ENCODE results near the gene PRPF6. TPM values are rescaled to one million over a fixed set of nuclear protein-coding genes. Genes with fewer than 3 reads are reported as not detected.
A peak's percentile ranks its signal among the peaks of the same experiment; 100 is the strongest.

PRPF6 gene
- polyA plus RNA-seq, 1 donor from 2014 or later, result 91.9 TPM

GRCh38 chr20:64038565-64039292 lies 57.8 kb downstream of the PRPF6 start:
- no peaks in the 10 kb centered on the region for H3K9me3 ChIP-seq (ENCODE audit: low read length)
- H2AFZ ChIP-seq (ENCODE audit: low read depth, low read length), result no peak overlapping the region
- no peaks in the 10 kb centered on the region for H4K20me1 ChIP-seq (ENCODE audit: insufficient read depth)
- no peak overlapping the region for H3K4me2 ChIP-seq (ENCODE audit: low read length)
- no peaks in the 10 kb centered on the region for H3K9me2 ChIP-seq (ENCODE audit: insufficient read depth, low read length)
- peak overlapping the region; percentile 50 for H3K9ac ChIP-seq (ENCODE audit: low read length)
- no peaks in the 10 kb centered on the region for H3K79me2 ChIP-seq (replicated peaks; ENCODE audit: insufficient read depth, low read length)
- H3K36me3 ChIP-seq (ENCODE audit: insufficient read depth, low read length), result no peaks in the 10 kb centered on the region
- H3K4me3 ChIP-seq (ENCODE audit: low read length), result peak overlapping the region; percentile 67
- H3F3A ChIP-seq (ENCODE audit: insufficient read depth, low read length, poor library complexity, severe bottlenecking), result no peaks in the 10 kb centered on the region
- peak; percentile 78 for TF ChIP-seq RAD21 (conservative IDR thresholded peaks at IDR 0.05)
- TF ChIP-seq, protein P1, sequence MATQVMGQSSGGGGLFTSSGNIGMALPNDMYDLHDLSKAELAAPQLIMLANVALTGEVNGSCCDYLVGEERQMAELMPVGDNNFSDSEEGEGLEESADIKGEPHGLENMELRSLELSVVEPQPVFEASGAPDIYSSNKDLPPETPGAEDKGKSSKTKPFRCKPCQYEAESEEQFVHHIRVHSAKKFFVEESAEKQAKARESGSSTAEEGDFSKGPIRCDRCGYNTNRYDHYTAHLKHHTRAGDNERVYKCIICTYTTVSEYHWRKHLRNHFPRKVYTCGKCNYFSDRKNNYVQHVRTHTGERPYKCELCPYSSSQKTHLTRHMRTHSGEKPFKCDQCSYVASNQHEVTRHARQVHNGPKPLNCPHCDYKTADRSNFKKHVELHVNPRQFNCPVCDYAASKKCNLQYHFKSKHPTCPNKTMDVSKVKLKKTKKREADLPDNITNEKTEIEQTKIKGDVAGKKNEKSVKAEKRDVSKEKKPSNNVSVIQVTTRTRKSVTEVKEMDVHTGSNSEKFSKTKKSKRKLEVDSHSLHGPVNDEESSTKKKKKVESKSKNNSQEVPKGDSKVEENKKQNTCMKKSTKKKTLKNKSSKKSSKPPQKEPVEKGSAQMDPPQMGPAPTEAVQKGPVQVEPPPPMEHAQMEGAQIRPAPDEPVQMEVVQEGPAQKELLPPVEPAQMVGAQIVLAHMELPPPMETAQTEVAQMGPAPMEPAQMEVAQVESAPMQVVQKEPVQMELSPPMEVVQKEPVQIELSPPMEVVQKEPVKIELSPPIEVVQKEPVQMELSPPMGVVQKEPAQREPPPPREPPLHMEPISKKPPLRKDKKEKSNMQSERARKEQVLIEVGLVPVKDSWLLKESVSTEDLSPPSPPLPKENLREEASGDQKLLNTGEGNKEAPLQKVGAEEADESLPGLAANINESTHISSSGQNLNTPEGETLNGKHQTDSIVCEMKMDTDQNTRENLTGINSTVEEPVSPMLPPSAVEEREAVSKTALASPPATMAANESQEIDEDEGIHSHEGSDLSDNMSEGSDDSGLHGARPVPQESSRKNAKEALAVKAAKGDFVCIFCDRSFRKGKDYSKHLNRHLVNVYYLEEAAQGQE (IDR thresholded peaks at IDR 0.05; ENCODE audit: borderline replicate concordance), result no peak
- peak; percentile 71 for TF ChIP-seq CTCF (IDR thresholded peaks at IDR 0.05; ENCODE audit: poor library complexity, severe bottlenecking)
- TF ChIP-seq SMC3 (conservative IDR thresholded peaks at IDR 0.05; ENCODE audit: poor library complexity), result peak; percentile 84
- no peak overlapping the region for H3K27ac ChIP-seq (ENCODE audit: low read length)
- peaks cover 66% of the 10 kb centered on the region for H3K27me3 ChIP-seq (ENCODE audit: insufficient read depth, low read depth, low read length)

DNA sequence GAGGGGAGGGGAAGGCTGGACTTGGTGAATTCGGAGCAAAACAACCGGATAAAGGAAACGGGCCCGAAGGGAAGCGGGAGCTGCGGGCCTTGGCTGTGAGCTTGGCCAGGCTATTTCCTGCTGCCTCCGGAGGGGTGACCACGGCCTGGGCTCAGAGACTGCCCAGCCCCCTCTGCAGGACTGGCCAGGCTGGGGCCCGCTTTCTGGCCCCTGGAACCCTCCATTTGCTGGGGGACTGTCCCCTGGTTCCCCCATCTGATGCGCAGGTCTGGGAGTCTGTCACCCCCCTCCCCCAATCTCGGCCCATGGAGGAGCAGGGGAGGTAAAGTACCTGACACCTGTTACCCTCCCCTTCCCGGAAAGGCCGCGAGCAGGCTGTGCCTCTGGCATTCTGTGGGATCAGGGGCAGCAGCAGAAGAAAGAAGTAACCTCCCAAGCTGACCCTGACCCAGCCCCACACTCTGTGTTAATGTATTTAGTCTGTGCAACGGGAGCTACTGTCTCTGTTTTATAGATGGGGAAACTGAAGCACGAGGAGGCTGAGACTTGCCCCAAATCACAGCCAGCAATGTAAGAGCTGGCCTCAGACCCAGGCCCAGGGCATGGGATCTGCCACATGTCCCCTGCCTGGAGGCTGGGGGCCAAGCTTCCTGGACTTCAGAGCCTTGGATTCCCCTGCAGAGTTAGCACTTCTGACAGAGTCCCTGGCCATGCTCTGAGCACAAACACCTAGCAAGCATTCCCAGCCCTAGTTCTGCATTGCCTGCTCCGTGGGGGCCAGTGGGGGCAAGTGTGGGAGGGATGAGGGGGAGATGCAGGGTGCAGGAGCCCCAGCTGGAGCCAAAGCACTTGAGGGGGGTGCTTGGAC lies 58.6 kb downstream of the PRPF6 start:
- Histone ChIP-seq H3K79me2 (replicated peaks; ENCODE audit: insufficient read depth, low read length) (no peaks in the 10 kb centered on the region), H4K20me1 (ENCODE audit: insufficient read depth) (no peaks in the 10 kb centered on the region), H3K27me3 (ENCODE audit: insufficient read depth, low read depth, low read length) (peaks cover 74% of the 10 kb centered on the region), H3F3A (ENCODE audit: insufficient read depth, low read length, poor library complexity, severe bottlenecking) (no peaks in the 10 kb centered on the region), H2AFZ (ENCODE audit: low read depth, low read length) (no peak overlapping the region), H3K9me3 (ENCODE audit: low read length) (no peaks in the 10 kb centered on the region), H3K9ac (ENCODE audit: low read length) (peak overlapping the region; percentile 50), H3K9me2 (ENCODE audit: insufficient read depth, low read length) (no peaks in the 10 kb centered on the region), H3K4me3 (ENCODE audit: low read length) (peak overlapping the region; percentile 67), H3K4me2 (ENCODE audit: low read length) (no peak overlapping the region), H3K36me3 (ENCODE audit: insufficient read depth, low read length) (no peaks in the 10 kb centered on the region), H3K27ac (ENCODE audit: low read length) (no peak overlapping the region)
- TF ChIP-seq RAD21 (conservative IDR thresholded peaks at IDR 0.05) (no peak), MXI1 (conservative IDR thresholded peaks at IDR 0.05; ENCODE audit: poor library complexity, severe bottlenecking) (no peak), SMC3 (conservative IDR thresholded peaks at IDR 0.05; ENCODE audit: poor library complexity) (peak; percentile 4)
